Stimulated activated CD4-positive, alpha-beta T cell treated with anti-CD3 and anti-CD28 coated beads, Interleukin-4, amount 100 ng/mL, for 4 hours (primary cell): ENCODE measurements around the gene ADAD2.

Experiments used
- DNase-seq, 2 experiments: peaks; one replicate each; pipeline ENCODE4 v3.0.0-alpha.2; 2020

Gene ADAD2

DNA sequence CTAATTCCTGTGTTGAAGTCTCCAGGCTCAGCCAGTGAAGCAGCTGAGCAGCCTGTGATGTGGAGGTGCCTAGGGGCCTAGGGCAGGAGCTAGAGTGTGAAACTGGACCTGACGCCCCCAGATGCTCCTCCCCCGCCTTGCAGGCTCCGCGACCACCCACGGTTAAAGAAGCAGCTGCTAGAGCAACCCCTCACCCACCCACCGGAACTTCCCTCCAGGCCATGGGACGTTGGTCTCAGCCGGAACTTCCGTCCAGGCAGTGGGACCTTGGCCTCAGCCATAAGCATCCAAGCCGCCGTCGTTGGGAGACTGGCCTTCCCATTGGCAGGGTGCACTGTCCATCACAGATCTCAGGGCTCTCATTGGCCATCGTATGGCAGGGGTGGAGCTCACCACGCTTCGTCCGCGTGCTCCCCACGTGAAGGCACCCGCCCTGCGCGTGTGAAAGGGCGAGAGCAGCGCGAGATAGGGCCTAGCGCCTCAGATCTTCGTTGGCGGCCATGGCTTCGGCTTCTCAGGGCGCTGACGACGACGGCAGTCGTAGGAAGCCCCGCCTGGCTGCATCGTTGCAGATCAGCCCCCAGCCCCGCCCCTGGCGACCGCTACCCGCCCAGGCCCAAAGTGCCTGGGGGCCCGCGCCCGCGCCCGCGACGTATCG is at the start of gene ADAD2:
Gene ADAD2 (plus strand): TSS at position 427 of the 658 bp plus-strand sequence. CDS start 74 bp downstream, at position 501.
- no peak for DNase-seq

GRCh38 chr16:84143081-84143480 is 47.9 kb upstream of the ADAD2 start:
- DNase-seq: no peak

DNA sequence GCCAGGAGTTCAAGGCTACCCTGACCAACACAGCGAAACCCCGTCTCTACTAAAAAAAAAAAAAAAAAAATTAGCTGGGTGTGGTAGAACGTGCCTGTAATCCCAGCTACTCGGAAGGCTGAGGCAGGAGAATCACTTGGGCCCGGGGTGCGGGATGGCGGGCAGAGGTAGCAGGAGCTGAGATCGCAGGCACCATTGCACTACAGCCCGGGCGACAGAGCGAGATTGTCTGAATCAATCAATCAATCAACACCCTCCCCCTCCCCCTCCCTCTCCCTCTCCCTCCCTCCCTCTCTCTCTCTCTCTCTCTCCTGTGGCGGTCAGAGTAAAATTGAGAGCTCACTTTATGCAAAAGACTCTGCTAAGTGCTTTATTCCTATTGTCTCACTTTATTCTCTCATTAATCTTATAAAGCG is 47.2 kb upstream of the ADAD2 start:
- no peak for DNase-seq

GRCh38 chr16:84144209-84144858 is 46.6 kb upstream of the ADAD2 start:
- DNase-seq: peak; percentile 20 to 22

DNA sequence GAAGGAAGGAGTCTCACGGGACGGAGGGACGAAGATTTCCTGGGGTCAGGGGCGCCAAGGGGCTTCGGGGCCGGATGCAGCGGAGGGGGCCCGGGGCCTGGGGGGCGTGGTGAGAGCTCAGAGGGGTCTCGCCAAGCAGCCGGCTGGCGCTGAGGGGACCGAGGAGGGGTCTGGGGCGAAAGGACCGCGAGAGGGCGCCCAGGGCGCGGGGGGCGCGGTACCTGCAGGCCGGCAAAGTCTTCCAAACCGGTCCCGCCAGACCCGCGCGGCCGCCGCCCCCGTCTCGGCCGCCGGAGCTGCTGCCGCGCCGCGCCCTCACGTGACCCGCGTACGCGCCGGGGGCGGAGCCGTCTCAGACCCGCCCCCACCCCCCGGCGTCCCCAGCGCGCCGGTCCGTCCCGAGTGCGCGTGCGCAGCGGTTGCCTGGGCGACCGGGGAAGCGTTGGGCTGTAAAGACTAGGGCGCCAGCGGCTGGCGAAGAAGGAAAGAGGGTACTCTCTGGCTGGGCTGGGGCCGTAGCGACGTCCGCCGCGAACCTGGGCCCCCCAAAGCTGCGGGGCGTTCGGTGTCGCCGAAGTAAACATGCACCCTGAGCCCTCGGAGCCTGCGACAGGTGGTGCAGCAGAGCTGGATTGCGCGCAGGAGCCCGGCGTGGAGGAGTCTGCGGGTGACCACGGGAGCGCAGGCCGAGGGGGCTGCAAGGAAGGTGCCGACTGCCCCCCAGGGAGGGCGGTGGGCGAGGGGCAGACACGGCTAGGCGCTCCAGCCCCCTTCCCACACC is 45.9 kb upstream of the ADAD2 start, which contains the start of the genes DNAAF1 and HSDL1:
Gene DNAAF1 (plus strand): TSS at position 450 of the 781 bp plus-strand sequence. CDS start 133 bp downstream, at position 583.
Gene HSDL1 (minus strand): TSS at position 319 of the 781 bp plus-strand sequence. CDS start 13,856 bp downstream, outside the sequence.
- DNase-seq: peak; percentile 89 to 96

- no peak for DNase-seq
These were observed 40.0 kb upstream of the ADAD2 start for GRCh38 chr16:84150926-84151325.

GRCh38 chr16:84153660-84154214 is 37.2 kb upstream of the ADAD2 start:
- DNase-seq: no peak

GRCh38 chr16:84155226-84155625 is 35.7 kb upstream of the ADAD2 start:
- no peak for DNase-seq

- no peak for DNase-seq
These were observed 35.2 kb upstream of the ADAD2 start for GRCh38 chr16:84155771-84156170.

DNA sequence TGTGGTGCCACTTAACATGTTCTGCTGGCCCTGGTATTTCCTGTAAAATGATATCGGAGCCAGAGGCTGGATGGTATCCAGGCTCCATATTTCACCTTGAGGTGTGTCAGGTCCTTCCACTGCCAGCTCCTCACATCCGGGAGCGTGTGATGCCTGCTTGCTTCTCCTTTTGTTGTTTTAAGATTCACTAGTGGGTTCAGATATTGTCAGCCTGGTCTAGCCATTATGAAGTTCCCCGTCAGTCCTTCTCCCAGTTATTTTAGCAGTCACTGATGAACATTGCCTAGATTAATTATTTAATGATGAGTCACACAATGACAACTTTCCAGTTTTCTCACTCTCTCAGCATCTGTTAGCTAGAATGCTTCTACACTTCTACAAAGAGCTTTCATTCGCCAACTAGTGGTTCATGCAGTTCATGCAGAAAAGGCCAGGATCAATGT is 34.6 kb upstream of the ADAD2 start:
- no peak for DNase-seq

DNA sequence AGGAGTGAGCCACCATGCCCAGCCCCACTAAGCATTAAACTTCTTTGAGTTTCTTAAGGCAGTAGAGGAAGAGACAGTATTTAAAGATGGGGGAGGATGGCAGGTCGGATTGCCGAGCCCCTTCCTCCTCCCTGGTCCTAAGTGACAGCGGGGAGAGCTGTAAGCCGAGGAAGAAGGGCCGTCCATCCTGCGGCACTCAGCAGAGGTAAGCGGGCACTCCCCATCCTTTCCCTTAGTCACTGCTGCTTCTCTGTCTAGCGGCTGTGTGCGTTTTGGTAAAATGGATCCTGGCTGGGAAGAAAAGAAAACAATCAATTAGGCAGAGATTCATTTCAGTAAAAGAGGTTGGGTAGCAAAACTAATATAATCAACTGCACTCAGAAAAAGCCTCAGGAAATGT is 31.9 kb upstream of the ADAD2 start:
- DNase-seq: no peak

DNA sequence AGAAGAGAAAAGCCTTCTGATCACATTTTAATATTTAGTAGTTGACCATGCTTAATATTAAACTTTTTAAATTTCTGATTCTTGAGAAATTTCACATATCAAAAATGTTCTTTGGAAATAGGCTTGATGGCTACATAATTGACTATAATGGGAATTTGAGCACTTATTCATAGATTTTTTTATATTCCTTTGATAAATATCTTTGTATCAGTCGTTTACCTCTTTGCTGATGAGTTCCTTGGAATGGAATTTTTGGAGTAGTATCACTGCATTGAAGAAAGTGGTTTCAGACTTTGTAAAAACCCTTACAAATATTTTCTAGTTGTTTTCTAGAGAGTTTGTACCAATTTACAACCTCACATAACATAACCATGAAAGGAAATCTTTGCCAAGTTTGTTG is 31.2 kb upstream of the ADAD2 start:
- DNase-seq: no peak

DNA sequence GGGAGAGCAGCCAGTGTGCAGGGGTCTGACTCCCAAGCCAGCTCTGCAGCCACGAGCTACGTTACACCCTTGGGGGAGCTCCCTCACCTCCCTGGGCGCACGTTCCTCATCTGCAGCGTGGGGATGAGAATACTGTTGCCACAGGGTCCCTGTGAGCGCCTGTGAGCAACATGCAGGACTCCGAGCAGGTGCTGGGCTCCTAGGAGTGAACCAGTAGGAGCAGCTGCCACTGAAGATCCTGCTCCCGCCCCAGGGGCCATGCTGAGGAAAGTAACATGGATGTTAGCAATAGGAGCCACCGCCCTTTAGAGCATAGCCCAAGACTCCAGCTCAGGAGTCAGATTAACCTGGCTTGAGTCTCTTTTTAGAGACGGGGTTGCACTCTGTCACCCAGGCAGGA is 29.9 kb upstream of the ADAD2 start:
- DNase-seq: no peak

DNA sequence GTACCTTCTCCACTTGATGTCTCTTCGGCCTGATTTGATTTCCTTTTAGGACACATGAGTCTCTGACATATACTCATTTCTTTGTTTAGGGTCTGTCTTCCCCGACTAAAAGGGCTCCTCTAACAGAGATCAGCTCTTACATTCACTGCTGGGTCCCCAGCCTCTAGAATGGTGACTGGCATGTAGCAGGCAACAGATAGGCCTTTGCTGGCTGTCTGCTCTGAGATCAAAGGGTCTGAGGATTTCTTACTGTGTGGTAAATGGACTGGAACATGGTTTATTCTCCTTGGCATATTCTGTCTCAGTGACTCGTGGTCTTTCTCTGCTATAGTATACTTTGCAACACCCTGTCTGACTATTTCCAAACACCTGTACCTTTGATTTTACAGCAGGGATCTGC is 29.2 kb upstream of the ADAD2 start:
- no peak for DNase-seq

DNA sequence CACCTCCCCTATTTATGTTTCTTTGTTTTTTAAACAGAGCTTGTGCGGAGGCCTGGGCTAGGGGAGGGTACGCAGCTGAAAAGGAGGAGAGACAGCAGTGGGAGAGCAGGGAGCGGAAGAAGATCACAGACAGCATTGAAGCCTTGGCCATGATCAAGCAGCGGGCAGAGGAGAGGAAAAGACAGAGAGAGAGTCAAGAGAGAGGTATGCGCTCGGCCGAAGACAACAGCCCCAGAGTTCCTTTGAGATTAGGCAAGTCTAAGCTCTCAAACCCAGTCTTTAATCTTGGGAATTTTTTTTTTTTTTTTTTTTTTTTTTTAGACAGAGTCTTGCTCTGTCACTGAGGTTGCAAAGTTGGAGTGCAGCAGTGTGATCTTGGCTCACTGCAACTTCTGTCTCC is 25.2 kb upstream of the ADAD2 start:
- DNase-seq: no peak

DNA sequence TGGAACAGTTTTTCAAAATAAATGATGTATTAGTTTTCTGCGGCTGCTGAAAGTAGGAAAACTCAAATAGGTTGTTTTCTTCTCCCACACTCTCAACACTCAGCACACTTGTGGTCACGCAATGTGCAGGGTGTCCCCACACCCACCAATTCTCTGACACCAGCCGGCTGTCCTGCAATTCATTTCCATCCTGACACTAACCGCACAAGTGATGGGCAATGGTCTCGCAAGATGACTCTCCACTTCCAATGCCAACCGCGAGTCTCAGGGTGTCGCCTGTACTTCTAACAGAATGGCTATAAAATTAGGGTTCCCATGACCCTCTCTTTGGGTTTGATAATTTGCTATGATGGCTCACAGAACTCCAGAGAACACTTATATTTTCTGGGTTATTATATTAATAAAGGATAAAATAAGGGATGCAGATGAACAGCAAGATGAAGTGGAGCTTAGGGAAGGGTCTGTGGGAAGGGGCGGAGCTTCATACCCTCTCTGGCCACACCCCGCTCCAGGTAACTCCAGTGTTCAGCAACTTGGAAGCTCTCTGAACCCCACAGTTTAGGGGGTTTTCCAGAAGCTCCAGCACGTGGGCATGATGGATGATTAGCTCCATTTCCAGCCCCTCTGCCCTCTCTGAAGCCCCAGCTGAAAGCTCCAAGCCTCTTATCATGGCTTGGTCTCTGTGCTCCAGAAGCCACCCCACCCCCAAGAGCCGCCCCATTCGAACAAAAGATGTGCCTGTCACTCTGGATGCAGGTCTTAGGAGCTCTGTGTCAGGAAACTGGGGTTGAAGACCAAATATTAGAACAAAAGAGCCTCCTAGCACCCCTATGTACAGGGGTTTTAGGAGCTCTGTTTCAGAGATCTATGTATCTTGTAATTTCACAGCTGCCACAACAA is 23.9 kb upstream of the ADAD2 start:
- no peak for DNase-seq

DNA sequence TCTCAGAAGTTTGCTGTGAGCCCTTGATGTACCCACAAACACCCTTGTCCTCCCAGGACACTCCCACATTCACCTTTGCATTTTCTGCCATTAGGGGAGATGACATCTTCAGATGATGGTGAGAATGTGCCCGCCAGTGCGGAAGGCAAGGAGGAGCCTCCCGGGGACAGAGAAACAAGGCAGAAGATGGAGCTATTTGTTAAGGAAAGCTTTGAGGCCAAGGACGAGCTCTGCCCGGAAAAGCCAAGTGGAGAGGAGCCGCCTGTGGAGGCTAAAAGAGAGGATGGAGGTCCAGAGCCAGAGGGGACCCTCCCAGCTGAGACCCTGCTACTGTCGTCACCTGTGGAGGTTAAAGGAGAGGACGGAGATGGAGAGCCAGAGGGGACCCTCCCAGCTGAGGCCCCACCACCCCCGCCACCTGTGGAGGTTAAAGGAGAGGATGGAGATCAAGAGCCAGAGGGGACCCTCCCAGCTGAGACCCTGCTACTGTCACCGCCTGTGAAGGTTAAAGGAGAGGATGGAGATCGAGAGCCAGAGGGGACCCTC is 21.1 kb upstream of the ADAD2 start:
- no peak for DNase-seq

- no peak for DNase-seq
These were observed 16.6 kb upstream of the ADAD2 start for GRCh38 chr16:84174396-84174795.

- DNase-seq: peak; percentile 63 to 64
These were observed 15.4 kb upstream of the ADAD2 start for GRCh38 chr16:84175350-84176081.

DNA sequence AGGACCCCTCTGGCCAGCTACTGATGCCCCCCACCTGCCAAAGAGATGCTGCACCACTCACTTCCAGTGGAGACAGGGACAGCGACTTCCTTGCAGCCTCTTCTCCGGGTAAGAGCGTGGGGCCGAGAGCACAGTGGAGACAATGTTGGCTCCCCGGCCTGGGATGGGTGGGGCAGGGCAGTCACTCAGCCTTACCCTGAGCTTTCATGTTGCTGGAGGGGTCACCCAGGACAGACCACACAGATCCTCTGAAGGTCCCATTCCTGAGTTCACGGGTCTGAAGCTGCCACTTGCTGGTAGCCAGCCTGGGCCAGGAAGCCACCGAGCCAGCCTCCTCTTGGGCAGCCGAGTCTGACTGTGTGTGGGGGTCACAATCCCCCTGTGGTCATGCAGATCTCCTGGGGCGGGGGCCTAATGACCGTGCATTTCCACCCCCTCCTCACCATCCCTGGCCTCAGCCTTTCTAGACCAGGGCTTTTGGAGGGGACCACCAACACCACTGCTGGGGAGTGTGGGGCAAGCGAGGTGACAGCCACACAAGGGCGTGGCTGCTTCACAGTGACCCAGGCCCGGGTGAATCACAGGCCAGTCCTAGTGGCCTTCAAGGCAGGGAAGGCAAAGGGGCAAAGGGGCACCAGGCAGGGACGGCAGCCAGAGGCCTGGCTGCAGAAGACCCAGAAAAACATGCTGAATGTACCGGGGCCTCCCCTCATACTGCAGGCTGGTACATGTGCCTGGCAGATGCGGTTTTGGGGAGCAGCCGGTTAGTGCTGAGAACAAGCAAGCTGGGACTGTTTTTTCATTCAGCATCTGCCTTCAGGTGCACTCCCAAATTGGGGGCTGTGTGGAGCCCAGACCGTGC is 14.5 kb upstream of the ADAD2 start:
- DNase-seq: no peak
